Anterior cingulate cortex (tissue), 58 donors: Measurements from ENCODE around the gene PADI3.
A peak's percentile ranks its signal among the peaks of the same experiment; 100 is the strongest.

Experiments
- DNase-seq, 58 donors: peaks; one replicate each; lab custom pipeline; 2025; lab: John Stamatoyannopoulos, UW

Gene PADI3

GRCh38 chr1:17264470-17264869 lies 15.6 kb downstream of the PADI3 start:
- no peak for DNase-seq

GRCh38 chr1:17265162-17265561 lies 16.3 kb downstream of the PADI3 start:
- DNase-seq = no peak

- no peak for DNase-seq
Observed at GRCh38 chr1:17265950-17266349, 17.1 kb downstream of the PADI3 start.

GRCh38 chr1:17270891-17271765 lies 22.2 kb downstream of the PADI3 start:
- DNase-seq = peak in 1 of 58 donors; percentile 6

- no peak for DNase-seq
Observed at GRCh38 chr1:17272066-17272465, 23.2 kb downstream of the PADI3 start.

GRCh38 chr1:17272646-17273045 lies 23.7 kb downstream of the PADI3 start:
- DNase-seq = no peak

- no peak for DNase-seq
Observed at GRCh38 chr1:17273096-17273495, 24.2 kb downstream of the PADI3 start.

- DNase-seq = peak in 2 of 58 donors; percentile 2 to 6
Observed at GRCh38 chr1:17274186-17275170, 25.6 kb downstream of the PADI3 start.

- DNase-seq = peak in 2 of 58 donors; percentile 6 to 8
Observed at GRCh38 chr1:17276568-17276967, 27.7 kb downstream of the PADI3 start.

GRCh38 chr1:17277511-17278159 lies 28.7 kb downstream of the PADI3 start:
- DNase-seq = no peak

- no peak for DNase-seq
Observed at GRCh38 chr1:17278996-17279830, 30.3 kb downstream of the PADI3 start.

GRCh38 chr1:17280436-17280835 lies 31.5 kb downstream of the PADI3 start:
- DNase-seq = no peak

GRCh38 chr1:17280894-17281293 lies 32.0 kb downstream of the PADI3 start:
- DNase-seq = no peak

GRCh38 chr1:17281775-17282181 lies 32.9 kb downstream of the PADI3 start:
- no peak for DNase-seq

GRCh38 chr1:17282836-17283235 lies 33.9 kb downstream of the PADI3 start:
- no peak for DNase-seq

- no peak for DNase-seq
Observed at GRCh38 chr1:17286646-17287045, 37.7 kb downstream of the PADI3 start.

GRCh38 chr1:17287130-17287776 lies 38.4 kb downstream of the PADI3 start:
- no peak for DNase-seq

- DNase-seq = no peak
Observed at GRCh38 chr1:17289721-17290120, 40.8 kb downstream of the PADI3 start.

GRCh38 chr1:17290553-17290952 lies 41.7 kb downstream of the PADI3 start:
- no peak for DNase-seq
